Keratinocyte (primary cell): ENCODE data around the gene ORM1. TPM values are rescaled to one million over a fixed set of nuclear protein-coding genes. Genes with fewer than 3 reads are reported as not detected.

Source experiments
- DNase-seq: peaks from one replicate; pipeline ENCODE4 v3.0.0-alpha.2; 2011; ENCODE audit warnings: low read depth, missing footprints, low spot score
- FAIRE-seq: peaks from 2 replicates; lab custom pipeline; 2011; peaks lifted over from hg19 to GRCh38; lab: Jason Lieb, UNC
- H2AFZ ChIP-seq: 2 replicates; pipeline ENCODE4 v1.6.0; 2012; ENCODE audit warnings: low read length, control low read depth, inconsistent platforms; ENCODE audit not compliant: control insufficient read depth
- H3K27ac ChIP-seq: 2 replicates; pipeline ENCODE4 v1.5.1; 2011; ENCODE audit warnings: low read length; ENCODE audit not compliant: control insufficient read depth, insufficient read depth
- H3K27me3 ChIP-seq: 3 replicates; pipeline ENCODE4 v1.6.0; 2011; ENCODE audit warnings: low read length; ENCODE audit not compliant: control insufficient read depth, insufficient read depth; ENCODE audit errors: extremely low read depth
- H3K36me3 ChIP-seq, 2 experiments: 2 replicates in 1 of 2; 3 replicates in 1 of 2; pipeline ENCODE4 v1.5.1; 2011; ENCODE audit warnings: low read length in 2 of 2, mild to moderate bottlenecking in 1 of 2; ENCODE audit not compliant: control insufficient read depth in 2 of 2, insufficient read depth in 2 of 2; ENCODE audit errors: extremely low read depth in 1 of 2
- H3K4me1 ChIP-seq: 3 replicates; pipeline ENCODE4 v1.5.1; 2011; ENCODE audit warnings: low read length; ENCODE audit not compliant: control insufficient read depth, insufficient read depth; ENCODE audit errors: extremely low read depth
- H3K4me2 ChIP-seq: 3 replicates; pipeline ENCODE4 v1.6.0; 2011; ENCODE audit warnings: low read depth, low read length; ENCODE audit not compliant: control insufficient read depth, insufficient read depth; ENCODE audit errors: extremely low read depth
- H3K4me3 ChIP-seq, 3 experiments: fragments of 200-600 bp in 1 of 3; sonication (generic) in 1 of 3; 2 replicates in 2 of 3; 3 replicates in 1 of 3; pipeline ENCODE4 v1.5.1; 2011 to 2016; ENCODE audit warnings: low read length in 3 of 3, mild to moderate bottlenecking in 3 of 3, control low read depth in 2 of 3, inconsistent platforms in 1 of 3, low read depth in 1 of 3, mixed read lengths in 1 of 3, mixed run types in 1 of 3, moderate library complexity in 1 of 3; ENCODE audit not compliant: control insufficient read depth in 2 of 3, insufficient read depth in 2 of 3; ENCODE audit errors: extremely low read depth in 1 of 3
- H3K79me2 ChIP-seq: 2 replicates; pipeline ENCODE4 v1.6.0; 2012; ENCODE audit warnings: low read length; ENCODE audit not compliant: control insufficient read depth, insufficient read depth
- H3K9ac ChIP-seq: 3 replicates; pipeline ENCODE4 v1.6.0; 2011; ENCODE audit warnings: low read length; ENCODE audit not compliant: control insufficient read depth, insufficient read depth; ENCODE audit errors: extremely low read depth
- H3K9me1 ChIP-seq: 3 replicates; pipeline ENCODE4 v1.6.0; 2011; ENCODE audit warnings: low read length; ENCODE audit not compliant: control insufficient read depth, insufficient read depth; ENCODE audit errors: extremely low read depth
- H3K9me3 ChIP-seq: 2 replicates; pipeline ENCODE4 v1.5.1; 2012; ENCODE audit warnings: low read depth, low read length; ENCODE audit not compliant: control insufficient read depth
- H4K20me1 ChIP-seq: 3 replicates; pipeline ENCODE4 v1.6.0; 2011; ENCODE audit warnings: low read length; ENCODE audit not compliant: control insufficient read depth, insufficient read depth; ENCODE audit errors: extremely low read depth
- EZH2 ChIP-seq: IDR thresholded peaks from one replicate; pipeline ENCODE4 v1.6.1; 2012; ENCODE audit warnings: inconsistent platforms, mild to moderate bottlenecking, low read length, moderate library complexity
- dilution Hi-C: fragments of 300-500 bp; cut with MboI; formaldehyde crosslinking; loops from one replicate; pipeline ENCODE4 v1.7.0; 2020; ENCODE audit warnings: low sequenced_read_pairs; ENCODE audit not compliant: extremely low pct_ligation_motif_present
- polyA plus RNA-seq, 5 experiments: library from polyadenylated mRNA; depleted of rRNA in 3 of 5; stranded (reverse) in 3 of 5; stranded (forward) in 1 of 5; unstranded in 1 of 5; fragments of >200 nt; gene quantifications; 1 replicate in 1 of 5; 2 replicates in 3 of 5; 3 replicates in 1 of 5; pipeline versions ENCODE4 v1.2.1 to v1.2.3, GENCODE V29; 2011 to 2012; ENCODE audit warnings: missing spikeins in 2 of 5, low read depth in 1 of 5, low replicate concordance in 1 of 5
- TF ChIP-seq, protein P1 (sequence below), 3 experiments: IDR thresholded peaks in 1 of 3; conservative IDR thresholded peaks in 1 of 3; optimal IDR thresholded peaks in 1 of 3; 2 replicates in 2 of 3; 3 replicates in 1 of 3; pipeline versions ENCODE3 to v1.5.1; 2011; ENCODE audit warnings: low read length in 3 of 3, mild to moderate bottlenecking in 3 of 3, moderate library complexity in 2 of 3, control low read depth in 1 of 3, inconsistent platforms in 1 of 3; ENCODE audit not compliant: insufficient read depth in 2 of 3; ENCODE audit errors: extremely low read depth in 1 of 3

The ORM1 gene
- polyA plus RNA-seq, 1 donor (not counting 4 experiments of a cell fraction or from before 2014, with no cell fraction given) = not detected

GRCh38 chr9:114334490-114334889 is 11.6 kb downstream of the ORM1 start:
- H3K4me2 ChIP-seq = no peak overlapping the region
- no peaks in the 10 kb centered on the region for H3K9me3 ChIP-seq
- H3K36me3 ChIP-seq = no peaks in the 10 kb centered on the region
- H2AFZ ChIP-seq = no peak overlapping the region
- no peaks in the 10 kb centered on the region for H3K4me1 ChIP-seq
- H3K4me3 ChIP-seq = no peak overlapping the region
- no peak overlapping the region for H3K27ac ChIP-seq
- H4K20me1 ChIP-seq = no peaks in the 10 kb centered on the region
- H3K79me2 ChIP-seq = no peaks in the 10 kb centered on the region
- no peaks in the 10 kb centered on the region for H3K9me1 ChIP-seq
- no peaks in the 10 kb centered on the region for H3K27me3 ChIP-seq
- TF ChIP-seq EZH2 = no peak
- TF ChIP-seq, protein P1, sequence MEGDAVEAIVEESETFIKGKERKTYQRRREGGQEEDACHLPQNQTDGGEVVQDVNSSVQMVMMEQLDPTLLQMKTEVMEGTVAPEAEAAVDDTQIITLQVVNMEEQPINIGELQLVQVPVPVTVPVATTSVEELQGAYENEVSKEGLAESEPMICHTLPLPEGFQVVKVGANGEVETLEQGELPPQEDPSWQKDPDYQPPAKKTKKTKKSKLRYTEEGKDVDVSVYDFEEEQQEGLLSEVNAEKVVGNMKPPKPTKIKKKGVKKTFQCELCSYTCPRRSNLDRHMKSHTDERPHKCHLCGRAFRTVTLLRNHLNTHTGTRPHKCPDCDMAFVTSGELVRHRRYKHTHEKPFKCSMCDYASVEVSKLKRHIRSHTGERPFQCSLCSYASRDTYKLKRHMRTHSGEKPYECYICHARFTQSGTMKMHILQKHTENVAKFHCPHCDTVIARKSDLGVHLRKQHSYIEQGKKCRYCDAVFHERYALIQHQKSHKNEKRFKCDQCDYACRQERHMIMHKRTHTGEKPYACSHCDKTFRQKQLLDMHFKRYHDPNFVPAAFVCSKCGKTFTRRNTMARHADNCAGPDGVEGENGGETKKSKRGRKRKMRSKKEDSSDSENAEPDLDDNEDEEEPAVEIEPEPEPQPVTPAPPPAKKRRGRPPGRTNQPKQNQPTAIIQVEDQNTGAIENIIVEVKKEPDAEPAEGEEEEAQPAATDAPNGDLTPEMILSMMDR (optimal IDR thresholded peaks at IDR 0.05 in 1 of 3, IDR thresholded peaks at IDR 0.05 in 1 of 3, conservative IDR thresholded peaks at IDR 0.05 in 1 of 3; ENCODE audit: extremely low read depth in 1 of 3, insufficient read depth in 2 of 3, low read length in 3 of 3) = no peak
- H3K9ac ChIP-seq = no peak overlapping the region
- dilution Hi-C loops = no loop called here
- DNase-seq (no peak), FAIRE-seq (no peak)

DNA sequence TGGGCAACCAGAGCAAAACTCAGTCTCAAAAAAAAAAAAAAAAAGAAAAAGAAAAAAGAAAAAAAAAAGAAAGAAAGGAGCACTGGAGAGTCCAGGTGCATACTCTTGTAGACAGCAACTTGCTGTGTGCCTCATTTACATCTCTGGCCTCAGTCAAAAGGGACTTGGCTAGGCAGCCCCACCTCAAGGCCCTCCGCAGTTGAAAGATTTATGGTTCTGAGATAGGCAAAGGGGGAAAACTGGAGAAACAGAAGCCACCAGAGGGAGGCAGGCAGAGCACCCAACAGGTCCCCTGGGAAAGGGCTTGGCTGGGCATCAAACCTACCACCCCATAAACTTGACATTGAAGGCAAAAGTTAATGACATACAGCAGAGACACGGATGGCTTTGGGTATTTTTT is 12.8 kb downstream of the ORM1 start:
- Histone ChIP-seq H3K4me1 (no peaks in the 10 kb centered on the region), H3K9me1 (no peaks in the 10 kb centered on the region), H4K20me1 (no peaks in the 10 kb centered on the region), H3K27ac (no peak overlapping the region), H3K36me3 (peaks cover 0 to 1% of the 10 kb centered on the region in 2 experiments), H3K9me3 (no peaks in the 10 kb centered on the region), H3K79me2 (no peaks in the 10 kb centered on the region), H3K9ac (no peak overlapping the region), H3K4me2 (no peak overlapping the region), H2AFZ (no peak overlapping the region), H3K27me3 (no peaks in the 10 kb centered on the region), H3K4me3 (no peak overlapping the region)
- no peak for TF ChIP-seq EZH2
- TF ChIP-seq, protein P1 (optimal IDR thresholded peaks at IDR 0.05 in 1 of 3, IDR thresholded peaks at IDR 0.05 in 1 of 3, conservative IDR thresholded peaks at IDR 0.05 in 1 of 3; ENCODE audit: extremely low read depth in 1 of 3, insufficient read depth in 2 of 3, low read length in 3 of 3) = no peak
- dilution Hi-C loops = no loop called here
- no peak for FAIRE-seq
- no peak for DNase-seq
